Endothelial cell of umbilical vein (primary cell): Measurements from ENCODE around the gene XIAP.

Experiments
- POLR2A ChIP-seq: IDR thresholded peaks from 2 replicates; pipeline ENCODE4 v1.6.1; 2012; ENCODE audit warnings: low read depth, mild to moderate bottlenecking, control low read depth, low read length
- POLR2AphosphoS5 ChIP-seq: IDR thresholded peaks from 2 replicates; pipeline ENCODE4 v1.6.1; 2012; ENCODE audit warnings: low read depth, mild to moderate bottlenecking, control low read depth, low read length, moderate library complexity; ENCODE audit not compliant: insufficient read depth

GRCh38 chrX:123817288-123817894 is 42.5 kb upstream of the XIAP start:
- TF ChIP-seq POLR2A (no peak), POLR2AphosphoS5 (no peak)
